Measurements from ENCODE around the gene SATB1. TPM values are rescaled to one million over a fixed set of nuclear protein-coding genes. Genes with fewer than 3 reads are reported as not detected.

Gene SATB1
- total RNA-seq, 1 donor from 2014 or later, result 28.2 TPM

DNA sequence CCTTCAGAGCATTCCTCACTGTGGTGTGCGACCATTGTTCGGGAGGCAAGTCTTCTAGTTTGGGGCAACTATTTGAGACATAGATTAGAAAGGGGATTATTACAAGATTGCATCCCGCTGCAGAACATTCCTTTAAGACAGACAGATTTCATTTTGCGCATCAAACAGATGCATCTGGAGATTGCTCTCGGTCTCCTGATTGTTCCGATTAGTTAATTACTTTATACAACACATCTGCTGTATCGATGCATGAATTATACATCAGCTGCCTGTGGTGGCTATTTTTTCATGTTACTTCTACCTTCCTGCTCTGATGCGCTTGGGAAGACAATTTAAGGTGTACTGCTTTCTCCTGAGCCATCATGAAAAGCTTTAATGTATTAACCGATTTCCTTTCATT, 10.0 kb downstream of the SATB1 start:
- no peaks in the 10 kb centered on the region for H3K4me1 Mint-ChIP-seq (ENCODE audit: unreplicated experiment)
- no peak overlapping the region for H3K4me3 Mint-ChIP-seq (ENCODE audit: unreplicated experiment)
- H3K27ac Mint-ChIP-seq (ENCODE audit: unreplicated experiment), result no peak overlapping the region
- H3K36me3 Mint-ChIP-seq (ENCODE audit: low read depth, unreplicated experiment), result peaks cover 8% of the 10 kb centered on the region
- no peaks in the 10 kb centered on the region for H3K27me3 Mint-ChIP-seq (ENCODE audit: unreplicated experiment)
- TF ChIP-seq, protein P1, sequence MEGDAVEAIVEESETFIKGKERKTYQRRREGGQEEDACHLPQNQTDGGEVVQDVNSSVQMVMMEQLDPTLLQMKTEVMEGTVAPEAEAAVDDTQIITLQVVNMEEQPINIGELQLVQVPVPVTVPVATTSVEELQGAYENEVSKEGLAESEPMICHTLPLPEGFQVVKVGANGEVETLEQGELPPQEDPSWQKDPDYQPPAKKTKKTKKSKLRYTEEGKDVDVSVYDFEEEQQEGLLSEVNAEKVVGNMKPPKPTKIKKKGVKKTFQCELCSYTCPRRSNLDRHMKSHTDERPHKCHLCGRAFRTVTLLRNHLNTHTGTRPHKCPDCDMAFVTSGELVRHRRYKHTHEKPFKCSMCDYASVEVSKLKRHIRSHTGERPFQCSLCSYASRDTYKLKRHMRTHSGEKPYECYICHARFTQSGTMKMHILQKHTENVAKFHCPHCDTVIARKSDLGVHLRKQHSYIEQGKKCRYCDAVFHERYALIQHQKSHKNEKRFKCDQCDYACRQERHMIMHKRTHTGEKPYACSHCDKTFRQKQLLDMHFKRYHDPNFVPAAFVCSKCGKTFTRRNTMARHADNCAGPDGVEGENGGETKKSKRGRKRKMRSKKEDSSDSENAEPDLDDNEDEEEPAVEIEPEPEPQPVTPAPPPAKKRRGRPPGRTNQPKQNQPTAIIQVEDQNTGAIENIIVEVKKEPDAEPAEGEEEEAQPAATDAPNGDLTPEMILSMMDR (IDR thresholded peaks at IDR 0.05; ENCODE audit: unreplicated experiment), result no peak
- no peaks in the 10 kb centered on the region for H3K9me3 Mint-ChIP-seq (ENCODE audit: unreplicated experiment)
- no peak for DNase-seq (ENCODE audit: low spot score)

DNA sequence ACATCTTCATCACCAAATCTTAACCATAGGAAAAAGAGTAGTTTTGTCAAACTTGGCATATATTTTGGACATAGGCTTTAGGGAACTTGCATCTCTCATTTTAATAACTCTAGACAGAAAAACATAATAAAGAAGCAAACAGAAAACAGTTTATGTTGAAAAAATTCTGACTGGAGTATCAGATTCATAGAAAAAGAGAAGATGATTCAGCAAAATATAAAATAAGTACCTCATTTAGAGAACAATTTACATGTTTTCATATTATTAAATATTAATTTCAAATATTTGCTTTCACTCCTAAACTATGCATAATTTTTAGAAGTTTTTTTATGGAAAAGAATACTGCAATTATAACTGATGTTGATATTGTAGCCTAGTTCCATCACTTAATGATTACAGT, 12.5 kb downstream of the SATB1 start:
- Mint-ChIP-seq H3K27ac (ENCODE audit: unreplicated experiment) (no peak overlapping the region), H3K4me3 (ENCODE audit: unreplicated experiment) (no peak overlapping the region), H3K36me3 (ENCODE audit: low read depth, unreplicated experiment) (peaks cover 8% of the 10 kb centered on the region), H3K9me3 (ENCODE audit: unreplicated experiment) (no peaks in the 10 kb centered on the region), H3K4me1 (ENCODE audit: unreplicated experiment) (no peaks in the 10 kb centered on the region), H3K27me3 (ENCODE audit: unreplicated experiment) (no peaks in the 10 kb centered on the region)
- DNase-seq (ENCODE audit: low spot score), result no peak
- TF ChIP-seq, protein P1 (IDR thresholded peaks at IDR 0.05; ENCODE audit: unreplicated experiment), result no peak

GRCh38 chr3:18411541-18411940, 13.6 kb downstream of the SATB1 start:
- no peak overlapping the region for H3K27ac Mint-ChIP-seq (ENCODE audit: unreplicated experiment)
- TF ChIP-seq, protein P1 (IDR thresholded peaks at IDR 0.05; ENCODE audit: unreplicated experiment), result no peak
- no peak for DNase-seq (ENCODE audit: low spot score)

DNA sequence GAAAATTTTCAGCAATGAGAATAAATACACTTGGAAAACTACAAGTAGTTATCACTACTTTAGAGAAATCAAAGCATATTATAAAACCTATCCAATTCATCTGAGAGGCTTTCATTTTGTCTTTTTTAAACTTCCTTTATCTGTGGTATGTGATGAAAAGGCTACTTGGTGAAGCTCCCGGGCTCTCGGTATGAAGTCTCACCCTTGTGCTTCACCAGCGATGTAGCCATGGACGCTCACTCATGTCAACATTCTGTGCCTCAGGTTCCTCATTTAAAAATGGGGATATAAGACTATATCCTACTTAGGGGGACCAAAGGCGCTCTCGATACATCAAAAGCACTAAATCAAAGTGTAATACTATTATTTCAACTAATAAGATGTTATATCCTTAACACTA, 14.9 kb downstream of the SATB1 start:
- no peaks in the 10 kb centered on the region for H3K27me3 Mint-ChIP-seq (ENCODE audit: unreplicated experiment)
- H3K4me1 Mint-ChIP-seq (ENCODE audit: unreplicated experiment), result no peaks in the 10 kb centered on the region
- no peak overlapping the region for H3K4me3 Mint-ChIP-seq (ENCODE audit: unreplicated experiment)
- no peak overlapping the region for H3K27ac Mint-ChIP-seq (ENCODE audit: unreplicated experiment)
- no peaks in the 10 kb centered on the region for H3K36me3 Mint-ChIP-seq (ENCODE audit: low read depth, unreplicated experiment)
- DNase-seq (ENCODE audit: low spot score), result no peak
- H3K9me3 Mint-ChIP-seq (ENCODE audit: unreplicated experiment), result no peaks in the 10 kb centered on the region
- TF ChIP-seq, protein P1 (IDR thresholded peaks at IDR 0.05; ENCODE audit: unreplicated experiment), result no peak

More at GRCh38 chr3:18411541-18411940, 13.6 kb downstream of the SATB1 start:
- Mint-ChIP-seq H3K27me3 (ENCODE audit: unreplicated experiment) (no peaks in the 10 kb centered on the region), H3K9me3 (ENCODE audit: unreplicated experiment) (no peaks in the 10 kb centered on the region), H3K36me3 (ENCODE audit: low read depth, unreplicated experiment) (peaks cover 4% of the 10 kb centered on the region), H3K4me3 (ENCODE audit: unreplicated experiment) (no peak overlapping the region), H3K4me1 (ENCODE audit: unreplicated experiment) (no peaks in the 10 kb centered on the region)

DNA sequence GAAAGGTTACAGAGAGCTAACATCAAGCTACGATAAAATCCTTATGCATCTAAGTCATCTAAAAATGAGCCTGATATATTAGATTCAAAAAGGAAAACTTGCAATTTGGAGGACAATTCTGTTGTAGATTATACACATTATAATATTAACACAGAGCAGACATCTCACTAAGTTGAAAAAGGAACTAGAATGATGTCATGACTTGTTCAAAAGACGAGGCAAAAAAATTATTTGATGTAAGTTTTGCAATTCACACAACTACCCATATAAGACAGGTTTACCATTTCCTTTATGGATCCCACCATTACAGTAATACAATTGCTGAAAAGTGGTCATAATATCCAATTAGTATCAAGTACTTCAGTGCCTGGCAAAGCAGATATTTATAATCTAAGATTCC, 15.9 kb downstream of the SATB1 start:
- H3K4me1 Mint-ChIP-seq (ENCODE audit: unreplicated experiment), result no peaks in the 10 kb centered on the region

More for the DNA sequence above, 15.9 kb downstream of the SATB1 start:
- Mint-ChIP-seq H3K27me3 (ENCODE audit: unreplicated experiment) (no peaks in the 10 kb centered on the region), H3K36me3 (ENCODE audit: low read depth, unreplicated experiment) (no peaks in the 10 kb centered on the region), H3K4me3 (ENCODE audit: unreplicated experiment) (no peak overlapping the region), H3K27ac (ENCODE audit: unreplicated experiment) (no peak overlapping the region), H3K9me3 (ENCODE audit: unreplicated experiment) (no peaks in the 10 kb centered on the region)
- no peak for DNase-seq (ENCODE audit: low spot score)
- TF ChIP-seq, protein P1 (IDR thresholded peaks at IDR 0.05; ENCODE audit: unreplicated experiment), result no peak
